SK-N-SH treated with all-trans-retinoic acid at 6 μM for 48 hours (cell line): ENCODE data around the gene ALG14.

Source experiments
- ARNTL ChIP-seq: fragments of 450-650 bp; formaldehyde crosslinking; IDR thresholded peaks from 2 replicates; pipeline ENCODE4 v1.5.0; 2020; ENCODE audit warnings: low read depth, mild to moderate bottlenecking, moderate library complexity, borderline replicate concordance
- ESRRG ChIP-seq: fragments of 250-450 bp; sonication (Bioruptor Pico); IDR thresholded peaks from 2 replicates; pipeline ENCODE4 v1.6.1; 2021; ENCODE audit warnings: mild to moderate bottlenecking
- GLIS3 ChIP-seq: fragments of 250-450 bp; sonication (Bioruptor Pico); IDR thresholded peaks from 2 replicates; pipeline ENCODE4 v1.5.0; 2020; ENCODE audit warnings: mild to moderate bottlenecking, moderate library complexity
- ISL1 ChIP-seq: fragments of 250-450 bp; sonication (Bioruptor Pico); IDR thresholded peaks from 2 replicates; pipeline ENCODE4 v2.1.2; 2022; ENCODE audit warnings: mild to moderate bottlenecking, moderate library complexity
- OSR1 ChIP-seq: fragments of 250-450 bp; sonication (Bioruptor Pico); IDR thresholded peaks from 2 replicates; pipeline ENCODE4 v1.8.0; 2022; ENCODE audit warnings: moderate library complexity, mild to moderate bottlenecking, inconsistent platforms
- PPARA ChIP-seq: fragments of 250-450 bp; sonication (Bioruptor Pico); IDR thresholded peaks from 2 replicates; pipeline ENCODE4 v1.5.0; 2020; ENCODE audit warnings: mild to moderate bottlenecking, borderline replicate concordance
- RARB ChIP-seq: fragments of 250-450 bp; sonication (Bioruptor Pico); IDR thresholded peaks from 2 replicates; pipeline ENCODE4 v1.8.0; 2021; ENCODE audit warnings: mild to moderate bottlenecking, moderate library complexity
- SNAI2 ChIP-seq: fragments of 250-450 bp; sonication (Bioruptor Pico); IDR thresholded peaks from 2 replicates; pipeline ENCODE4 v1.5.0; 2020; ENCODE audit warnings: mild to moderate bottlenecking, moderate library complexity
- ZC3H10 ChIP-seq: fragments of 250-450 bp; sonication (Bioruptor Pico); IDR thresholded peaks from 2 replicates; pipeline ENCODE4 v1.5.1; 2021; ENCODE audit warnings: mild to moderate bottlenecking, moderate library complexity
- ZFP30 ChIP-seq: fragments of 450-650 bp; formaldehyde crosslinking; IDR thresholded peaks from 2 replicates; pipeline ENCODE4 v1.5.0; 2022; ENCODE audit warnings: mild to moderate bottlenecking, moderate library complexity
- ZNF565 ChIP-seq: fragments of 450-650 bp; formaldehyde crosslinking; conservative IDR thresholded peaks from 2 replicates; pipeline ENCODE4 v1.5.0; 2020; ENCODE audit warnings: low read depth, mild to moderate bottlenecking, moderate library complexity
- TF ChIP-seq, protein P1 (sequence below): fragments of 250-450 bp; sonication (Bioruptor Pico); IDR thresholded peaks from 2 replicates; pipeline ENCODE4 v1.8.0; 2020; ENCODE audit warnings: mild to moderate bottlenecking, moderate library complexity, borderline replicate concordance
- TF ChIP-seq, protein P2 (sequence below): fragments of 250-450 bp; sonication (Bioruptor Pico); IDR thresholded peaks from 2 replicates; pipeline ENCODE4 v1.5.1; 2020; ENCODE audit warnings: low read depth, mild to moderate bottlenecking, moderate library complexity
- TF ChIP-seq, protein P3 (sequence below): fragments of 250-450 bp; sonication (Bioruptor Pico); IDR thresholded peaks from 2 replicates; pipeline ENCODE4 v1.5.0; 2020; ENCODE audit warnings: mild to moderate bottlenecking, moderate library complexity

DNA sequence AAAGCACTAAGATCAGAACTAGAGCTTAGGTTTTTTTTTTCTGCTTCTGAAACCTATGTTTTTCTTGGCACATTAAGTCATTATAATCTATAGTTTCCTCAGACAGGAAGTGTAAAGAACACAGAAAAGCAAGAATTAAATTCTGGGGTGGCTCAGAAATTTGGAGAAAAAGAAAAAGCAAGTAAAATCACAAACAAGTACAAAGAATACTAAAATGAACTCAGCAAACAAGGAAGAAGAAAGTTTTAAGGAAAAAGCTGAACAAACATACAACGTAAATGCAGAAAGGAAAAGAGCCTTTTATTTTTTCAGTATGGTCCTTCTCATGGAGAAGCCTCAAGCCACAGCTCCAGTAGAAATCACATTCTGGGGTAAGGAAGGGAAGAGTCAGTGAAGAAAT lies 137.3 kb downstream of the ALG14 start:
- TF ChIP-seq OSR1 (CRISPR knock-in tag) (no peak), GLIS3 (CRISPR knock-in tag) (no peak), ZFP30 (CRISPR knock-in tag) (no peak), PPARA (CRISPR knock-in tag) (no peak), RARB (no peak), SNAI2 (CRISPR knock-in tag) (no peak), ESRRG (no peak), ISL1 (CRISPR knock-in tag) (no peak), ZNF565 (CRISPR knock-in tag) (no peak), ZC3H10 (no peak), ARNTL (CRISPR knock-in tag) (no peak)
- TF ChIP-seq, protein P1, sequence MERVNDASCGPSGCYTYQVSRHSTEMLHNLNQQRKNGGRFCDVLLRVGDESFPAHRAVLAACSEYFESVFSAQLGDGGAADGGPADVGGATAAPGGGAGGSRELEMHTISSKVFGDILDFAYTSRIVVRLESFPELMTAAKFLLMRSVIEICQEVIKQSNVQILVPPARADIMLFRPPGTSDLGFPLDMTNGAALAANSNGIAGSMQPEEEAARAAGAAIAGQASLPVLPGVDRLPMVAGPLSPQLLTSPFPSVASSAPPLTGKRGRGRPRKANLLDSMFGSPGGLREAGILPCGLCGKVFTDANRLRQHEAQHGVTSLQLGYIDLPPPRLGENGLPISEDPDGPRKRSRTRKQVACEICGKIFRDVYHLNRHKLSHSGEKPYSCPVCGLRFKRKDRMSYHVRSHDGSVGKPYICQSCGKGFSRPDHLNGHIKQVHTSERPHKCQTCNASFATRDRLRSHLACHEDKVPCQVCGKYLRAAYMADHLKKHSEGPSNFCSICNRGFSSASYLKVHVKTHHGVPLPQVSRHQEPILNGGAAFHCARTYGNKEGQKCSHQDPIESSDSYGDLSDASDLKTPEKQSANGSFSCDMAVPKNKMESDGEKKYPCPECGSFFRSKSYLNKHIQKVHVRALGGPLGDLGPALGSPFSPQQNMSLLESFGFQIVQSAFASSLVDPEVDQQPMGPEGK (CRISPR knock-in tag), result no peak
- TF ChIP-seq, protein P2, sequence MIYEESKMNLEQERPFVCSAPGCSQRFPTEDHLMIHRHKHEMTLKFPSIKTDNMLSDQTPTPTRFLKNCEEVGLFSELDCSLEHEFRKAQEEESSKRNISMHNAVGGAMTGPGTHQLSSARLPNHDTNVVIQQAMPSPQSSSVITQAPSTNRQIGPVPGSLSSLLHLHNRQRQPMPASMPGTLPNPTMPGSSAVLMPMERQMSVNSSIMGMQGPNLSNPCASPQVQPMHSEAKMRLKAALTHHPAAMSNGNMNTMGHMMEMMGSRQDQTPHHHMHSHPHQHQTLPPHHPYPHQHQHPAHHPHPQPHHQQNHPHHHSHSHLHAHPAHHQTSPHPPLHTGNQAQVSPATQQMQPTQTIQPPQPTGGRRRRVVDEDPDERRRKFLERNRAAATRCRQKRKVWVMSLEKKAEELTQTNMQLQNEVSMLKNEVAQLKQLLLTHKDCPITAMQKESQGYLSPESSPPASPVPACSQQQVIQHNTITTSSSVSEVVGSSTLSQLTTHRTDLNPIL, result no peak
- TF ChIP-seq, protein P3, sequence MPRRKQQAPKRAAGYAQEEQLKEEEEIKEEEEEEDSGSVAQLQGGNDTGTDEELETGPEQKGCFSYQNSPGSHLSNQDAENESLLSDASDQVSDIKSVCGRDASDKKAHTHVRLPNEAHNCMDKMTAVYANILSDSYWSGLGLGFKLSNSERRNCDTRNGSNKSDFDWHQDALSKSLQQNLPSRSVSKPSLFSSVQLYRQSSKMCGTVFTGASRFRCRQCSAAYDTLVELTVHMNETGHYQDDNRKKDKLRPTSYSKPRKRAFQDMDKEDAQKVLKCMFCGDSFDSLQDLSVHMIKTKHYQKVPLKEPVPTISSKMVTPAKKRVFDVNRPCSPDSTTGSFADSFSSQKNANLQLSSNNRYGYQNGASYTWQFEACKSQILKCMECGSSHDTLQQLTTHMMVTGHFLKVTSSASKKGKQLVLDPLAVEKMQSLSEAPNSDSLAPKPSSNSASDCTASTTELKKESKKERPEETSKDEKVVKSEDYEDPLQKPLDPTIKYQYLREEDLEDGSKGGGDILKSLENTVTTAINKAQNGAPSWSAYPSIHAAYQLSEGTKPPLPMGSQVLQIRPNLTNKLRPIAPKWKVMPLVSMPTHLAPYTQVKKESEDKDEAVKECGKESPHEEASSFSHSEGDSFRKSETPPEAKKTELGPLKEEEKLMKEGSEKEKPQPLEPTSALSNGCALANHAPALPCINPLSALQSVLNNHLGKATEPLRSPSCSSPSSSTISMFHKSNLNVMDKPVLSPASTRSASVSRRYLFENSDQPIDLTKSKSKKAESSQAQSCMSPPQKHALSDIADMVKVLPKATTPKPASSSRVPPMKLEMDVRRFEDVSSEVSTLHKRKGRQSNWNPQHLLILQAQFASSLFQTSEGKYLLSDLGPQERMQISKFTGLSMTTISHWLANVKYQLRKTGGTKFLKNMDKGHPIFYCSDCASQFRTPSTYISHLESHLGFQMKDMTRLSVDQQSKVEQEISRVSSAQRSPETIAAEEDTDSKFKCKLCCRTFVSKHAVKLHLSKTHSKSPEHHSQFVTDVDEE (CRISPR knock-in tag), result no peak
